Activated CD8-positive, alpha-beta memory T cell treated with anti-CD3 and anti-CD28 coated beads for 24 hours (primary cell): ENCODE measurements around the gene HAUS6.
"Not testable (repeated sequence)": the region's sequence is repeated elsewhere in the genome, so short reads cannot be mapped to it uniquely, and the experiment has no call there.

Experiments
- DNase-seq: peaks from one replicate; pipeline ENCODE4 v3.0.0-alpha.2; 2020

The HAUS6 gene

GRCh38 chr9:19114680-19115270 is 12.1 kb upstream of the HAUS6 start:
- DNase-seq = no peak

DNA sequence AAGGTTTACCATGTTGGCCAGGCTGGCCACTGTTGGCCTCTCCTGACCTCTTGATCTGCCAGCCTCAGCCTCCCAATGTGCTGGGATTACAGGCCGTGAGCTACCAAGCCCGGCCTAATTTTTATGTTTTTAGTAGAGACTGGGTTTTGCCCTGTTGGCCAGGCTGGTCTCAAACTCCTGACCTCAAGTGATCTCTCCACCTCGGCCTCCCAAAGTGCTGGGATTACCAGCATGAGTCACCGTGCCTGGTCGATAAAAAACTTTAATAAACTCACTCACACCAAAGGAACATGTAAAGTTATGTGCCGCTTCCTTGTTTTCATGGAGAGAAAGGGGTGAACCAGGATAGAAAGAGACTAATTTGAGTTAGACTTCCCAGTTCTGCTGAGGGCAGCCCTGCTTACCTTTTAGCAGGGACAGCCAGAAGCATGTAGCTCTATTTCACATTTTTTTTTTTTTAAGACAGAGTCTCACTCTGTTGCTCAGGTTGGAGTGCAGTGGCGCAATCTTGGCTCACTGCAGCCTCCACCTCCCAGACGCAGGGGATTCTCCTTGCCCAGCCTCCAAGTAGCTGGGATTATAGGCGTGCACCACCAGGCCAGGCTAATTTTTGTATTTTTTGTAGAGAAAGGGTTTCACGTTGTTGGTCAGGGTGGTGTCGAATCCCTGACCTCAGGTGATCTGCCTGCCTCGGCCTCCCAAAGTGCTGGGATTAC is 11.4 kb upstream of the HAUS6 start:
- no peak for DNase-seq

DNA sequence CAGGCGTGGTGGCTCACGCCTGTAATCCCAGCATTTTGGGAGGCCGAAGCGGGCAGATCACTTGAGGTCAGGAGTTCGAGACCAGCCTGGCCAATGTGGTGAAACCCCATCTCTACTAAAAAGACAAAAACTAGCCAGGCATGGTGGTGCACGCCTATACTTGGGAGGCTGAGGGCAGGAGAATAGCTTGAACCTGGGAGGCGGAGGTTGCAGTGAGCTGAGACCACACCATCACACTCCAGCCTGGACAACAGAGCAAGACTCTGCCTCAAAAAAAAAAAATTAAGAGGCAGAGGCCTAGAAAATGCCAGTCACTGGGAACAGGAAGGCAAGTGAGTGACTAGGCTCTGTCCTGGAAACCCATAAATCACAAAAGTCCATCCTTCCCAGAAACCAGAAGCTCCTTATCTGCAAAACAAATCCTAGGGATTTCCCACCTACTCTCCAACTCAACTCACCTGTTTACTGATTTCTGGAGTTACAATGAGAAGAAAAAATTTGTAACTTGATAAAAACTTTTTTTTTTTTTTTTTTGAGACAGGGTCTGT is 10.4 kb upstream of the HAUS6 start:
- DNase-seq = not testable (repeated sequence)

DNA sequence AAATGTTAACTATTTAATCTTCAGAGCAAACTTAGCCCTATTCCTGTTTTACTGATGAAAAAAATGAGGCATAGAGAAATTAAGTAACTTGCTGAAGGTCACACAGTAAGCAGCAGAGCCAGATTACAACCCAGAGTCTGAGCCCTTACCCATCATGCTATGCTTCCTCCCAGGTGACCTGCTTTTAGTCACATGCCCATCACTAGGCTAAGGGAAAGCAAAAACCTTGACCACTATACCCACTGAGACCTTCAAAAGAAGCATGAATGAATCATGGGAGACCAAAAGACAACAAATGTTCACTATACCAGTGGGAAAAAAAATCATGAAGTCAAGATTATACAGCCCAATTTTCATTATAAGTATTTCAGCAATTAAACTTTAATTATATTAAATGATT is 5.3 kb upstream of the HAUS6 start:
- DNase-seq = no peak

DNA sequence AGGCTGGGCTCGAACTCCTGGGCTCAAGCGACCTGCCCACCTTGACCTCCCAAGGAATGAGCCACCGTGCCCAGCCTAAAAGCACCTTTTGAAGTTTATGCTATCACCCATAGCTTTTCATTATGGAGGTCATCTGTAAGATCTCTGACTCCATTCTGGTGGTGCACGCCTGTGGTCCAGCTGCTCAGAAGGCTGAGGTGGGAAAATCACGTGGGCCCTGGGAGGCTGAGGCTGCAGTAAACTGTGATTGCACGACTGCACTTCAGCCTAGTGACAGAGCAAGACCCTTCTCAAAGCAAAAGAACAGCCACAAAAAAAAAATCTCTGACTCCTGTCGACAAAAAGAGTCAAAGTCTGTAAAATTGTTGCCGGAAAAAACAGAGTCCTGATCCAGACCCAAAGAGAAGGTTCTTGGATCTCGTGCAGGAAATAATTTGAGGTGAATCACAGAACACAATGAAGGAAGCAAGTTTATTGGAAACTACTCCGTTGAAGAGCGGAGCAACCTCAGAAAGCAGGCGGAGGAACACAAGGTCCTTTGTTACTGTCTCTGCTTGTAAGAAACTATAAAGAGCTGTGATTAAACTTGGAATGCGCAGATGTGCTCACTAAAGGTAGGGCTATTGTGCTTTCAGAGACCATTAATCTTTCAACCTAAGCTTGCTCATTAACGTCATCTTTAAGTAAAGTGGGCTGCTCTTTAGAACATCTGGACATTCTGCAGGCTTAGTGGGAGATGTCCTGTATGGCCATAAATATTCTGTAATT is 2.0 kb upstream of the HAUS6 start:
- DNase-seq = no peak

- peak; percentile 78 for DNase-seq
Observed at GRCh38 chr9:19102181-19102630, 498 bp downstream of the HAUS6 start.

DNA sequence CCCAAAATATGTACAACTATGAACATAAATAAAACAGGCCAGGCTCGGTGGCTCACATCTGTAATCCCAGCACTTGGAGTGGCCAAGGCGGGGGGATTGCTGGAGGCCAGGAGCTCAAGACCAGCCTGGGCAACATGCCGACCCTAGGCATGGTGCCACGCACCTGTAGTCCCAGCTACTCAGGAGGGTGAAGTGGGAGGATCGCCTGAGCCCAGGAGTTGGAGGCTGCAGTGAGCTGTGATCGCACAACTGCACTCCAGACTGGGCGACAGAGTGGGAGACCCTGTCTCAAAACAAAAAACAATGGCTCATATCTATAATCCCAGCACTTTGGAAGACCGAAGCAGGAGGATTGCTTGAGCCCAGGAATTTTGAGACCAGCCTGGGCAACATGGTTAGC is 1.5 kb downstream of the HAUS6 start:
- no peak for DNase-seq

- DNase-seq = not testable (repeated sequence)
Observed at GRCh38 chr9:19097431-19097830, 5.3 kb downstream of the HAUS6 start.

DNA sequence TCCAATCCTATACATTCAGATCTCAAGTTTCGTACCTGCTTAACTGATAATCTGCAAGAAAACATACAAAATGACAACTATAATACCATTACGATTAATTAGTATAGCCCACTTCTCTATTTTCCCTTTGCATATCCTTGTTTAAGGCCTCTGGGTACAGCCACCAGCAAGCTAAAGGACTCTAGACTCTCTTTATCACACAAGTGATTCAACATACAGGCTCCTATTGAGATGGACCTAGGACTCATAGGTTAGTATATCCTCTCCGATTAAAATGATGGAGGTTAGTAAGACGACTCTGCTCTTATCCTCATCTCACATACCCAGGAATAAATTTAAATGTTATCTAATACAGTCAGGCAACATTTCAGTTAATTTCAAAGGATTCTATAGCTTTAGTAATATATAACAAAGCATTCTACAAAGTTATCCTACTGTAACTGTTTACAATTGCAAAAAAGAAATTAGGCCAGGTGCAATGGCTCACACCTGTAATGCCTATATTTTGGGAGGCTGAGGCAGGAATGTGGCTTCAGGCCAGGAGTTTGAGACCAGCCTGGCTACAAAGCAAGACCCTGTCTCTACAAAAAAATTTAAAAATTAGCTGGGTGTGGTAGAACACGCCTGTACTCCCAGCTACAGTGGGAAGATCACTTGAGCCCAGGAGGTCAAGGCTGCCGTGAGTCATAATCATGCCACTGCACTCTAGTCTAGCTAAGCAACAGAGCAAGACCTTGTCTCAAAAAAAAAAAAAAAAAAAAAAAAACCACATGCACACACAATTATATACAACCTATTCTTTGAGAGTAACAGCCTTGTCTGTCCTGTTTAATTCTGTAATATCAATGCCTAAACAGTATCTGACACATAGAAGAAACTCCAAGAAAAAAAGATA is 15.4 kb downstream of the HAUS6 start:
- no peak for DNase-seq

DNA sequence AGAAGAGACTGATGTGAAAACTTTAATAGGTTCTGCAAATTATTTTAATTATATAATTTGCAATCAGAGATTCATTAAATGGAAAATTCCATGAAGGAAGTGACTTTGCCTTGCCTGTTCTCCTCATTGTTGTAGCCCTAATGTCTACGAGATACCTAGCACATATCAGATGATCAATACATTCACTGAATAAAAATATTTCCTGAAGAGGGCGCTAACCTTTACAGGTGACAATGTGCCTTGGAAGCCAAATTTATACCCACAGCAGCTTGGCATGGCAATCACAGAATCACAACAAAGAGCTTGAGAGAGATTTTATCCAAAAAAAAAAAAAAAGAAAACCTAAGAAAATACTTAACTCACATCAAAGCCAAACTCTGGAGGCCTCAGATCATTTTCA is 17.4 kb downstream of the HAUS6 start:
- DNase-seq = no peak

- DNase-seq = no peak
Observed at GRCh38 chr9:19074836-19075235, 27.9 kb downstream of the HAUS6 start.

DNA sequence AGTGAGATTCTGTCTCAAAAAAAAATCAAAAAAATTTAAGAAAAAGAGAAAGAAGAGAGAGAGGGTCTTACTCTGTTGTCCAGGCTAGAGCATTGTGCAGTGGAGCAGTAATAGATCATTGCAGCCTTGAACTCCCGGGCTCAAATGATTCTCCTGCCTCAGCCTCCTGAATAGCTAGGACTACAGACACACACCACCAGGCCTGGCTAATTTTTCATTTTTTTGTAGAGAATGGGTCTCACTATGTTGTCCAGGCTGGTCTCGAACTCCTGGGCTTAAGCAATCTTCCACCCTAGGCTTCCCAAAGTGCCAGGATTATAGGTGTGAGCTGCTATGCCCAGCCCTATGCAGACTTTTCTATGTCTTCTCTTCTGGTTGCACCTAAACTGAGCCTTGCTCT is 28.5 kb downstream of the HAUS6 start:
- DNase-seq = no peak

- no peak for DNase-seq
Observed at GRCh38 chr9:19057033-19057432, 45.7 kb downstream of the HAUS6 start.

GRCh38 chr9:19050637-19051591 is 51.8 kb downstream of the HAUS6 start:
- no peak for DNase-seq

DNA sequence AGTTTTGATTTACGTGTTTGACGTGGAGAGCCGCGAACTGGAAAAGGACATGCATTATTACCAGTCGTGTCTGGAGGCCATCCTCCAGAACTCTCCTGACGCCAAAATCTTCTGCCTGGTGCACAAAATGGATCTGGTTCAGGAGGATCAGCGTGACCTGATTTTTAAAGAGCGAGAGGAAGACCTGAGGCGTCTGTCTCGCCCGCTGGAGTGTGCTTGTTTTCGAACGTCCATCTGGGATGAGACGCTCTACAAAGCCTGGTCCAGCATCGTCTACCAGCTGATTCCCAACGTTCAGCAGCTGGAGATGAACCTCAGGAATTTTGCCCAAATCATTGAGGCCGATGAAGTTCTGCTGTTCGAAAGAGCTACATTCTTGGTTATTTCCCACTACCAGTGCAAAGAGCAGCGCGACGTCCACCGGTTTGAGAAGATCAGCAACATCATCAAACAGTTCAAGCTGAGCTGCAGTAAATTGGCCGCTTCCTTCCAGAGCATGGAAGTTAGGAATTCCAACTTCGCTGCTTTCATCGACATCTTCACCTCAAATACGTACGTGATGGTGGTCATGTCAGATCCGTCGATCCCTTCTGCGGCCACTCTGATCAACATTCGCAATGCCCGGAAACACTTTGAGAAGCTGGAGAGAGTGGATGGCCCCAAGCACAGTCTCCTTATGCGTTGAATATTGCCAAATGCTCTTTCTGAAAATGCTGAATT is 52.6 kb downstream of the HAUS6 start:
- DNase-seq = no peak

DNA sequence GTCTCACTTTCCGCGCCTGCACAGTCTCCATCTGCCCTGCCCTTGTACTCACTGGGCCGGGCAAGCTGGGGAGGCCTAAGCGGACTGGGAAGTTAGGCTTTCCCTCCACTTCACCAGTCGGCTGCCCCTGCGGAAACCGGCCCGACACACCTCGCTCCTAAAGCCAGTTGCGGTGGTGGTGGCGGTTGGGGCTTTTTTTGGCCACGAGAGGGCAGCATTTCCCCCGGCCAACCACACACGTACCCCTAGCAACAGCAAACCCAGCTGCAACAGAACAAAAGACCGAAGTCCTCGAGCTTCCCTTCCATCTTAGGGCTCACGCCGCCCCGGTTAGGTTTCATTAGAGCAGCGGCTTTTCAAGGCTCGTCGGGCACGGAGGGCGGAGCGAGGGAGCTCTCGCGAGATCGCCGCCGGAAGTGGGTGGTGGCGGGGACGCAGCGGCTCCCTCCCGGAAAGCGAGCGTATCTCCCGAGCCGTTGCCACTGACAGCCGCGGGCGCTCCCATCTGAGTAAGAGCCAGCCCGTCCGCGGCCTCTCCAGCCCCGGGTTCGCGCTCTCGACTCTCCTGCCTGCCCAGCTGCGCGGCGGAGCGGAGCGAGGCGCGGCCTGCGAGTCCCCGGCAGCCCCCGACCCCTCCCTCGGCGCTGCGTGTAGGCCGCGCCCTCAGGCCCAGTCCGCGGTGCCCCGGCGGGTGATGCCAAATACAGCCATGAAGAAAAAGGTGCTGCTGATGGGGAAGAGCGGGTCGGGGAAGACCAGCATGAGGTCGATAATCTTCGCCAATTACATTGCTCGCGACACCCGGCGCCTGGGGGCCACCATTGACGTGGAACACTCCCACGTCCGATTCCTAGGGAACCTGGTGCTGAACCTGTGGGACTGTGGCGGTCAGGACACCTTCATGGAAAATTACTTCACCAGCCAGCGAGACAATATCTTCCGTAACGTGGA is 53.5 kb downstream of the HAUS6 start, which contains the start of gene RRAGA:
TSS of gene RRAGA (plus strand) at position 462 of the 951 bp plus-strand sequence. CDS start at position 695, 233 bp downstream.
- DNase-seq = peak; percentile 98

GRCh38 chr9:19036611-19037010 is 66.1 kb downstream of the HAUS6 start:
- no peak for DNase-seq

GRCh38 chr9:19033015-19033414 is 69.7 kb downstream of the HAUS6 start, which contains the start of gene SAXO1:
Gene SAXO1, minus strand, starts transcription at chr9:19033209. Its CDS starts 301 bp downstream, at chr9:19032908.
- DNase-seq = no peak

DNA sequence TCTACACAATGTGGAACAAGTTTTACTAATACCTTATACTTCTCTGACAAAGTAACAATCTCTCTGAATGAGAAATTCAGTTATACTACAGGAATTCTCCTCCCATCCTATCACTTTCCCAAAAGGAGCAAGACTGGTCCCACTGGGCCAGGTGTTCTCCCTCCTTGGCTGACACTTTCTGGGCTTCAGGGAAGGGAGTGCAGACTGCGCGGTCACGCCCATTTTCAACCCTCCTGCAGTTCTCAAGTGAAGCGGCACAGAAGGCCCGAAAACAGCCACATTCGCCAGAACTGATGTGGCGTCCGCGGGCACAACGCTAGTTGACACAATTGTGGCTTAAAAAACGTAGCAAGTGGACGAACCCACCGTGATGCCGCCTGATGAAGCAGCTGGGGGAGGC is 70.3 kb downstream of the HAUS6 start:
- DNase-seq = no peak
